GM12878 (cell line): ENCODE data around the gene KDM5C. TPM values are rescaled to one million over a fixed set of nuclear protein-coding genes. Genes with fewer than 3 reads are reported as not detected.

Experiments used
- ATAC-seq: fragments of 200-7000 bp; cut with Tn5 transposase; 3 replicates; pipeline ENCODE4 v1.9.1; 2020; ENCODE audit warnings: mild to moderate bottlenecking, moderate library complexity
- BruUV-seq: library from RNA; stranded (reverse); fragments of 400-500 nt; replicated peaks from 2 replicates; lab custom pipeline; 2021; lab: Mats Ljungman, UMichigan
- CTCF ChIA-PET: fragments of 300-600 bp; sonication (Branson Sonifier 250); formaldehyde crosslinking; extraction: SDS; loops from one replicate; lab custom pipeline; 2021; ENCODE audit warnings: inconsistent platforms; lab: Yijun Ruan, JAX
- POLR2A ChIA-PET: fragments of 350-600 bp; formaldehyde crosslinking; extraction: SDS; loops from one replicate; lab custom pipeline; 2021; ENCODE audit warnings: inconsistent platforms; lab: Charles Lee
- RAD21 ChIA-PET: fragments of 300-600 bp; sonication (Branson Sonifier 250); formaldehyde crosslinking; loops from one replicate; lab custom pipeline; 2023; ENCODE audit warnings: antibody characterized with exemption; ENCODE audit not compliant: unreplicated experiment; lab: Charles Lee
- SMC1A ChIA-PET: fragments of 300-600 bp; sonication (Branson Sonifier 250); formaldehyde crosslinking; loops from one replicate; lab custom pipeline; 2023; ENCODE audit not compliant: unreplicated experiment, uncharacterized antibody; lab: Charles Lee
- DNase-seq: peaks from one replicate; pipeline ENCODE4 v3.0.0-alpha.2; 2011; ENCODE audit warnings: low read depth, low spot score
- FAIRE-seq: peaks from 3 replicates; lab custom pipeline; 2011; peaks lifted over from hg19 to GRCh38; lab: Jason Lieb, UNC
- H2AFZ ChIP-seq: 2 replicates; pipeline ENCODE4 v1.6.0; 2011; ENCODE audit warnings: low read depth, low read length, control low read depth; ENCODE audit not compliant: control insufficient read depth
- H3K27ac ChIP-seq: 2 replicates; pipeline ENCODE4 v1.5.1; 2011; ENCODE audit warnings: control low read depth; ENCODE audit not compliant: control insufficient read depth, insufficient read depth
- H3K27me3 ChIP-seq, 2 experiments: replicated peaks in 1 of 2; 2 replicates each; pipeline versions ENCODE4 v1.6.0 to v1.6.1; 2011; ENCODE audit warnings: low read length in 1 of 2; ENCODE audit not compliant: control insufficient read depth in 2 of 2, insufficient read depth in 2 of 2
- H3K36me3 ChIP-seq, 2 experiments: 2 replicates each; pipeline ENCODE4 v1.5.1; 2011; ENCODE audit warnings: low read length in 1 of 2; ENCODE audit not compliant: control insufficient read depth in 2 of 2, insufficient read depth in 2 of 2
- H3K4me1 ChIP-seq: 2 replicates; pipeline ENCODE4 v1.6.1; 2011; ENCODE audit warnings: mild to moderate bottlenecking, low read length, moderate library complexity, mixed read lengths; ENCODE audit not compliant: control insufficient read depth, insufficient read depth
- H3K4me2 ChIP-seq: 2 replicates; pipeline ENCODE4 v1.6.0; 2011; ENCODE audit warnings: control low read depth; ENCODE audit not compliant: control insufficient read depth, insufficient read depth
- H3K4me3 ChIP-seq: fragments of 200-600 bp; sonication (generic); 2 replicates; pipeline ENCODE4 v1.5.1; 2016
- H3K79me2 ChIP-seq: 2 replicates; pipeline ENCODE4 v1.6.0; 2011; ENCODE audit warnings: low read length; ENCODE audit not compliant: control insufficient read depth, insufficient read depth
- H3K9ac ChIP-seq: 2 replicates; pipeline ENCODE4 v1.8.0; 2011; ENCODE audit warnings: low read length, control low read depth, mixed read lengths; ENCODE audit not compliant: control insufficient read depth, insufficient read depth
- H3K9me3 ChIP-seq: replicated peaks from 3 replicates; pipeline ENCODE4 v1.5.1; 2011; ENCODE audit warnings: mild to moderate bottlenecking, low read length; ENCODE audit not compliant: control insufficient read depth, insufficient read depth
- H4K20me1 ChIP-seq: 2 replicates; pipeline ENCODE4 v1.6.0; 2011; ENCODE audit not compliant: control insufficient read depth, insufficient read depth
- CHD2 ChIP-seq: IDR thresholded peaks from 2 replicates; pipeline ENCODE4 v1.6.1; 2011; ENCODE audit warnings: low read depth, low read length, improper control_type of control experiment, borderline replicate concordance
- DPF2 ChIP-seq: fragments of 450-650 bp; IDR thresholded peaks from 2 replicates; pipeline ENCODE4 v1.6.1; 2017; ENCODE audit warnings: mild to moderate bottlenecking
- KDM1A ChIP-seq: fragments of 200-600 bp; sonication (generic); IDR thresholded peaks from 2 replicates; pipeline ENCODE4 v1.6.1; 2016; ENCODE audit warnings: borderline replicate concordance
- MTA2 ChIP-seq: fragments of 450-650 bp; IDR thresholded peaks from 2 replicates; pipeline ENCODE4 v1.6.1; 2016; ENCODE audit warnings: low read depth, mild to moderate bottlenecking, moderate library complexity
- NFXL1 ChIP-seq: fragments of 450-650 bp; IDR thresholded peaks from 2 replicates; pipeline ENCODE4 v1.6.1; 2017; ENCODE audit warnings: antibody characterized with exemption, mild to moderate bottlenecking, borderline replicate concordance
- NR2F1 ChIP-seq: fragments of 450-650 bp; conservative IDR thresholded peaks from 2 replicates; pipeline ENCODE4 v1.6.1; 2017; ENCODE audit warnings: mild to moderate bottlenecking
- POLR2A ChIP-seq: IDR thresholded peaks from 2 replicates; pipeline ENCODE4 v1.6.1; 2011; ENCODE audit warnings: low read depth, mild to moderate bottlenecking, low read length
- SREBF2 ChIP-seq: IDR thresholded peaks from 2 replicates; pipeline ENCODE4 v1.6.1; 2012; ENCODE audit warnings: mild to moderate bottlenecking, low read length
- SUPT20H ChIP-seq: IDR thresholded peaks from 2 replicates; pipeline ENCODE4 v1.6.1; 2011; ENCODE audit warnings: low read depth, mild to moderate bottlenecking, low read length, moderate library complexity, borderline replicate concordance; ENCODE audit not compliant: control insufficient read depth
- WGBS: methylation state at CpG from one replicate; pipeline ENCODE4 v1.1.6; 2016; ENCODE audit warnings: low lambda C conversion rate; ENCODE audit not compliant: insufficient replicate concordance, insufficient coverage; ENCODE audit errors: missing lambda C conversion rate; 5-methylcytosine and 5-hydroxymethylcytosine counted together
- in situ Hi-C: fragments of 300-500 bp; cut with MboI; formaldehyde crosslinking; loops from 9 replicates; pipeline ENCODE4 v1.14.3; 2018; ENCODE audit warnings: mixed read lengths
- intact Hi-C: fragments of 100-400 bp; cut with micrococcal nuclease; formaldehyde crosslinking; loops from one replicate; pipeline ENCODE4 v1.14.2; 2022; ENCODE audit not compliant: unreplicated experiment
- polyA plus RNA-seq, 11 experiments: library from polyadenylated mRNA; depleted of rRNA in 4 of 11; unstranded in 6 of 11; stranded (reverse) in 5 of 11; fragments of >200 nt; fragmentation: Nextera tagmentation in 4 of 11; fragmentation: Illumina TruSeq in 1 of 11; extraction: Ambion mirVana in 4 of 11; extraction: Trizol in 1 of 11; gene quantifications; 1 replicate in 1 of 11; 2 replicates in 10 of 11; pipeline versions ENCODE4 v1.2.1 to v1.2.3, GENCODE V29; 2011 to 2016; ENCODE audit warnings: inconsistent platforms in 2 of 11, missing spikeins in 2 of 11, low read depth in 1 of 11
- total RNA-seq, 4 experiments: library from RNA; depleted of rRNA in 3 of 4; stranded (reverse); fragments of >200 nt in 3 of 4; fragmentation: Illumina TruSeq in 1 of 4; extraction: Trizol in 1 of 4; gene quantifications; 2 replicates each; pipeline versions ENCODE4 v1.2.1 to v1.2.3, GENCODE V29; 2013 to 2021
- TF ChIP-seq, protein P1 (sequence below), 3 experiments: IDR thresholded peaks in 2 of 3; conservative IDR thresholded peaks in 1 of 3; 2 replicates each; pipeline ENCODE4 v1.5.1; 2011; ENCODE audit warnings: low read depth in 3 of 3, low read length in 3 of 3, mild to moderate bottlenecking in 3 of 3, control low read depth in 2 of 3, moderate library complexity in 2 of 3, inconsistent platforms in 1 of 3, mixed read lengths in 1 of 3; ENCODE audit not compliant: control insufficient read depth in 2 of 3, insufficient read depth in 1 of 3; ENCODE audit errors: extremely low read depth in 1 of 3
- TF ChIP-seq, protein P2 (sequence below): IDR thresholded peaks from 2 replicates; pipeline ENCODE4 v1.6.1; 2012; ENCODE audit warnings: low read depth, low read length, improper control_type of control experiment
- TF ChIP-seq, protein P3 (sequence below): fragments of 150-350 bp; IDR thresholded peaks from 2 replicates; pipeline ENCODE4 v1.6.1; 2016; ENCODE audit warnings: low read depth, low read length

KDM5C gene
- total and polyA plus RNA-seq, 10 of the 15 experiments (the other 5 are each of a cell fraction or from before 2014, with no cell fraction given): 1.5 to 110 (median 53.0) TPM

DNA sequence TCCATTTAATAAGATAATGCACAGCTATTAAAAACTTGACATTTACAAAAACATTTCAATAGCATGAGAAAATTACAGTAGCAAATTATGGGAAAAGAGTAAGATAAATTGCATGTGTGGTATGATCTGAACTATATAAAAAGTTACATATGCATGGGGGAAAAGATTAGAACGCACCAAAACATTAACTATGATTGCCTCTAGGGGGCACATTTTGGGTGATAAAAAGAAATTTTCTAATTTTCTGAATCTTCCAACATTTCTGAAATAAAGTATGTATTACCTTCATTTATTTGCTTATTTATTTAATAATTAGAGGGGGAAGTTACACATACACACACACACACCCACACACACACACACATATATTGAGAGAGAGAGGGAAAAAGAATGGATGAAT lies 19.6 kb upstream of the KDM5C start:
- intact Hi-C loops: no loop called here
- SMC1A ChIA-PET: no interaction called here
- RAD21 ChIA-PET: no interaction called here
- CTCF ChIA-PET: interaction anchor here (1.3 kb wide), 1 partner anchor 9 kb away, joined by 6 read pairs; no protein-coding TSS in a partner anchor
- POLR2A ChIA-PET: no interaction called here
- H3K79me2 ChIP-seq: no peaks in the 10 kb centered on the region
- WGBS: 3% methylated on average over 1 of the region's 1 CpG
- H3K36me3 ChIP-seq: no peaks in the 10 kb centered on the region
- BruUV-seq: no TSS peak
- H3K27me3 ChIP-seq: no peaks in the 10 kb centered on the region; a peak in 1 of 4 replicates
- H3K4me2 ChIP-seq: no peak overlapping the region
- H3K9ac ChIP-seq: no peak overlapping the region
- no peak overlapping the region for H3K27ac ChIP-seq
- TF ChIP-seq, protein P1, sequence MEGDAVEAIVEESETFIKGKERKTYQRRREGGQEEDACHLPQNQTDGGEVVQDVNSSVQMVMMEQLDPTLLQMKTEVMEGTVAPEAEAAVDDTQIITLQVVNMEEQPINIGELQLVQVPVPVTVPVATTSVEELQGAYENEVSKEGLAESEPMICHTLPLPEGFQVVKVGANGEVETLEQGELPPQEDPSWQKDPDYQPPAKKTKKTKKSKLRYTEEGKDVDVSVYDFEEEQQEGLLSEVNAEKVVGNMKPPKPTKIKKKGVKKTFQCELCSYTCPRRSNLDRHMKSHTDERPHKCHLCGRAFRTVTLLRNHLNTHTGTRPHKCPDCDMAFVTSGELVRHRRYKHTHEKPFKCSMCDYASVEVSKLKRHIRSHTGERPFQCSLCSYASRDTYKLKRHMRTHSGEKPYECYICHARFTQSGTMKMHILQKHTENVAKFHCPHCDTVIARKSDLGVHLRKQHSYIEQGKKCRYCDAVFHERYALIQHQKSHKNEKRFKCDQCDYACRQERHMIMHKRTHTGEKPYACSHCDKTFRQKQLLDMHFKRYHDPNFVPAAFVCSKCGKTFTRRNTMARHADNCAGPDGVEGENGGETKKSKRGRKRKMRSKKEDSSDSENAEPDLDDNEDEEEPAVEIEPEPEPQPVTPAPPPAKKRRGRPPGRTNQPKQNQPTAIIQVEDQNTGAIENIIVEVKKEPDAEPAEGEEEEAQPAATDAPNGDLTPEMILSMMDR (IDR thresholded peaks at IDR 0.05 in 2 of 3, conservative IDR thresholded peaks at IDR 0.05 in 1 of 3; ENCODE audit: control insufficient read depth in 2 of 3, extremely low read depth in 1 of 3, insufficient read depth in 1 of 3, low read depth in 3 of 3, low read length in 3 of 3): peak in 2 of 3 experiments; percentile 6 to 36; a peak in 1 of 6 replicates
- no peak for TF ChIP-seq SUPT20H
- in situ Hi-C loops: no loop called here
- H3K9me3 ChIP-seq: no peaks in the 10 kb centered on the region
- H4K20me1 ChIP-seq: no peaks in the 10 kb centered on the region
- no peak overlapping the region for H3K4me3 ChIP-seq
- H2AFZ ChIP-seq: no peak overlapping the region
- ATAC-seq (no peak), FAIRE-seq (no peak), DNase-seq (no peak)
- no peaks in the 10 kb centered on the region for H3K4me1 ChIP-seq

DNA sequence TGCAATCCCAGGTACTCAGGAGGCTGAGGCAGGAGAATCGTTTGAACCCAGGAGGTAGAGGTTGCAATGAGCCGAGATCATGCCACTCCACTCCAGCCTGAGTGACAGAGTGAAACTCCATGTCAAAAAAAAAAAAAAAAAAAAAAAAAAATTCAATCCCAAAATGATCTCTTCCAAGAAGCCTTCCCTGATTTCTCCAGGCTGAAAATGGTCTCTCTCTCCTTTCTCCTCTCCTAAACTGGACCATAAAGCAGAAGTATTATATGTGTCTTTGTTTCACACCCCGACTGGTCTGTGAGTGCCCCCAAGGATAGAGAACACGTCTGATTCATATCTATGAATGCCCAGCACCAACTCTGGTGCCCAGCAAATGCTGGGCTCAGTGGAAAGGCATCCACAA lies 17.3 kb upstream of the KDM5C start:
- ATAC-seq (no peak), DNase-seq (no peak), FAIRE-seq (no peak)
- Histone ChIP-seq H3K9ac (no peak overlapping the region), H3K4me2 (no peak overlapping the region), H4K20me1 (no peaks in the 10 kb centered on the region), H3K27ac (no peak overlapping the region), H3K36me3 (no peaks in the 10 kb centered on the region), H3K79me2 (no peaks in the 10 kb centered on the region), H3K4me1 (no peaks in the 10 kb centered on the region), H3K4me3 (no peak overlapping the region), H3K27me3 (no peaks in the 10 kb centered on the region), H2AFZ (no peak overlapping the region), H3K9me3 (no peaks in the 10 kb centered on the region; the same call in 2 of the 3 replicates)
- no TSS peak for BruUV-seq
- in situ Hi-C loops (no loop called here), intact Hi-C loops (no loop called here)
- SMC1A ChIA-PET: no interaction called here
- POLR2A ChIA-PET: no interaction called here
- 20% methylated on average over 3 of the region's 4 CpGs for WGBS
- CTCF ChIA-PET: interaction anchor here (1.5 kb wide), 1 partner anchor 10 kb away, joined by 4 read pairs; no protein-coding TSS in a partner anchor
- RAD21 ChIA-PET: no interaction called here
- no peak for TF ChIP-seq NFXL1
- no peak for TF ChIP-seq MTA2
- TF ChIP-seq, protein P2, sequence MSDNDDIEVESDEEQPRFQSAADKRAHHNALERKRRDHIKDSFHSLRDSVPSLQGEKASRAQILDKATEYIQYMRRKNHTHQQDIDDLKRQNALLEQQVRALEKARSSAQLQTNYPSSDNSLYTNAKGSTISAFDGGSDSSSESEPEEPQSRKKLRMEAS: no peak
- TF ChIP-seq, protein P3, sequence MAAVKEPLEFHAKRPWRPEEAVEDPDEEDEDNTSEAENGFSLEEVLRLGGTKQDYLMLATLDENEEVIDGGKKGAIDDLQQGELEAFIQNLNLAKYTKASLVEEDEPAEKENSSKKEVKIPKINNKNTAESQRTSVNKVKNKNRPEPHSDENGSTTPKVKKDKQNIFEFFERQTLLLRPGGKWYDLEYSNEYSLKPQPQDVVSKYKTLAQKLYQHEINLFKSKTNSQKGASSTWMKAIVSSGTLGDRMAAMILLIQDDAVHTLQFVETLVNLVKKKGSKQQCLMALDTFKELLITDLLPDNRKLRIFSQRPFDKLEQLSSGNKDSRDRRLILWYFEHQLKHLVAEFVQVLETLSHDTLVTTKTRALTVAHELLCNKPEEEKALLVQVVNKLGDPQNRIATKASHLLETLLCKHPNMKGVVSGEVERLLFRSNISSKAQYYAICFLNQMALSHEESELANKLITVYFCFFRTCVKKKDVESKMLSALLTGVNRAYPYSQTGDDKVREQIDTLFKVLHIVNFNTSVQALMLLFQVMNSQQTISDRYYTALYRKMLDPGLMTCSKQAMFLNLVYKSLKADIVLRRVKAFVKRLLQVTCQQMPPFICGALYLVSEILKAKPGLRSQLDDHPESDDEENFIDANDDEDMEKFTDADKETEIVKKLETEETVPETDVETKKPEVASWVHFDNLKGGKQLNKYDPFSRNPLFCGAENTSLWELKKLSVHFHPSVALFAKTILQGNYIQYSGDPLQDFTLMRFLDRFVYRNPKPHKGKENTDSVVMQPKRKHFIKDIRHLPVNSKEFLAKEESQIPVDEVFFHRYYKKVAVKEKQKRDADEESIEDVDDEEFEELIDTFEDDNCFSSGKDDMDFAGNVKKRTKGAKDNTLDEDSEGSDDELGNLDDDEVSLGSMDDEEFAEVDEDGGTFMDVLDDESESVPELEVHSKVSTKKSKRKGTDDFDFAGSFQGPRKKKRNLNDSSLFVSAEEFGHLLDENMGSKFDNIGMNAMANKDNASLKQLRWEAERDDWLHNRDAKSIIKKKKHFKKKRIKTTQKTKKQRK: no peak
- TF ChIP-seq CHD2: no peak
- no peak for TF ChIP-seq DPF2
- TF ChIP-seq NR2F1: no peak
- no peak for TF ChIP-seq POLR2A
- no peak for TF ChIP-seq KDM1A
- TF ChIP-seq SREBF2: no peak
